HG03342 (cell line): ENCODE data around the gene DOCK8.

Experiments used
- ATAC-seq: cut with Tn5 transposase; IDR thresholded peaks from one replicate; pipeline ENCODE4 v1.9.1; 2021; ENCODE audit warnings: mild to moderate bottlenecking, moderate library complexity; ENCODE audit not compliant: unreplicated experiment

Gene DOCK8

DNA sequence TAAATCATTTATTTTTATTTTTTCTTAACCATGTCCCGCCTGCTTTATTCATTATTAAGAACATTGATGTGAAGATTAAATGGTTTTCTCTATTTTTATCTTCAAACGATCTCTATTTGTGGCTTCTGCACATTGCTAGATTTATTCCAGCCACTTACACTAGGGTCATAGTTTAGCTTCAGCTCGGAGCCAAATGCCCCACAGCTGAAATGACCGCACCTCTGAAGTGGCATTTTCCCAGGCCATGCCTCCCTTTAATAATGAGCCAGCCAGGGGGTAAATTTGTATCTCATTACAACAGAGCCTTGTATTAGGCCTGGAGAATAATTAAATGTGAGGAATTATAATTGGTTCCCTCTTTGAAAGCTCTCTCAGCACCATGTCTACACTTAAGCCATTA, 89.4 kb downstream of the DOCK8 start:
- ATAC-seq = no peak

DNA sequence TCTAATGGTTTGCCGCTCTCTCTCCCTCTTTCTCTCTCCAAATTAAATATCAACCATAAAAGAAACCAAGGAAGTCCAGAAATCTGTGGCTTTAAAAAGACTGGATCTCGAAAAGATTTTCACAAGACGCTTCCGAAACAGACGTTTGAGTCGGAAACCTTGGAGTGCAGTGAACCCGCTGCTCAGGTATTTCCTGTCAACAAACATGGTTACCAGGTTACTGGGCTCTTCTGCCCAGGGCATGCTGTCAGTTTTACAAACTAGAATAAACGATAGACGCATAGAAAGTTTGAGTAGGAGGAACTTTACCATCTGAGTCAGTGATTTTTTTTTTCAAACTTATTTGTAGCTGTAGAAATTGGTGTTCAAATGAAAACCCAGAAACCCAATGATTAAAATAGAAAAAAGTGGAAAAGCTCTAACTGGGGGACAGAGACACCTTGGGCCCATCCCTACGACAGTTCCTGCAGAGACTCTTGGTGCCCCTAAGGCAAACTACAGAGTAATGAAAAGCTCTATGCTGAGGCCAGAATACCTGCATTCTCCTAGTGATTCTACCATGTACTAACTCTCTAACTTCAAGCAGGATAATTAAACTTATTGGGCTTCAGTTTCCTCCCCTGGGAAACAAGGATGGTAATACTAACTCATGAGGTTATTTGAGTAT, 90.0 kb downstream of the DOCK8 start:
- no peak for ATAC-seq

GRCh38 chr9:306907-307306, 92.2 kb downstream of the DOCK8 start:
- ATAC-seq = no peak

- ATAC-seq = no peak
Measured at GRCh38 chr9:311841-312240, 97.2 kb downstream of the DOCK8 start.

DNA sequence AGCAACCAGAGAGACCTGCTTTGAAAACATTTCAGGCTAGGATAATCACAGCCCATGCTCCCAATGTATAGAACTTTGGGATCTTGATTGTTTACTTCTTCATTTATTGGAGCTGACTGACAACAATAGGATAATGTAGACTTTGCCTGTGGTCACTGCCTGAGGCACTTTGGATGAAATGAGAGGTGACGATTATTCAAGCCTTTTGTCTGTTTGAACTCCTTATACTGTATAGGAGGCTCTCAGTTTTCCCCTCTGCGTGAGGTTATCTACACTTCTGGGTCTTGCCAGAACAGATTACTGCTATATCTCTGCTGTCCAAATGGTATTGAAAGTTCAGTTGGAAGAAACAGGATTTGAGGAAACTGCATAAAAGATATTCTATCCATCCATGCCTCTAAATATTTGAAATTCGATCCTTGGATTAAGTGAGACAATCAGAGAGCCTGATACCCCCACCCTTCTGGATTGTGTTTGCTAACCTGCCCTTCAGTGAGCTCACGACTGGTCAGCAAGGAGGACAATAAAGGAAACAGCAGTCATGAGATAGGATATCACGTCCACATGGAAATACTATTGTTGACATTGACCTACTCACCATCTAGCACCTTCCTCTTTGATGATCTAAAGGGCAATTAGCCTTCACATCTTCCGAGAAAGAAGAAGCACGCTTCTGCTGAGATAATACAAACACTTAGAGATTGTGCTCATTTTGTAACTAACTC, 98.1 kb downstream of the DOCK8 start:
- ATAC-seq = no peak

- ATAC-seq = no peak
Measured at GRCh38 chr9:316382-316965, 101.8 kb downstream of the DOCK8 start.

- no peak for ATAC-seq
Measured at GRCh38 chr9:318646-319045, 104.0 kb downstream of the DOCK8 start.

GRCh38 chr9:324971-325370, 110.3 kb downstream of the DOCK8 start:
- ATAC-seq = no peak

DNA sequence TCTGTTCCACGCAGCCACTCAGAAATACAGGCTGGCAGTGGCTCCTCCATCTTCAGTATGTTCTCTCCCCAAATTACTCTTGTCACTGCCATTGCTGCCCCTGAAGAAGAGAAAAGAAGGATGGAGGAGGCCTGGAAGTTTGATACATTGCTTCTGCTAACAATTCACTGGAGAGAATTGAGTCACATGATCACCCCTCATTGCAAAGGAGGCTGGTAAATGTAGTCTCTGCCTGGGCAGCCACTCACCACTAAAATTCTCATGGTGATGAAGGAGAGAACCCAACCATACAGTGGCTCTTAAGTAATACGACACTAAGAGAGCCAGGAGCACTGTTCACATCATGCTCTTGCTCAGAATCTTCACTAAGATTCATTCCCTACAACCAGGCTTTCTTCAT, 112.0 kb downstream of the DOCK8 start:
- no peak for ATAC-seq

DNA sequence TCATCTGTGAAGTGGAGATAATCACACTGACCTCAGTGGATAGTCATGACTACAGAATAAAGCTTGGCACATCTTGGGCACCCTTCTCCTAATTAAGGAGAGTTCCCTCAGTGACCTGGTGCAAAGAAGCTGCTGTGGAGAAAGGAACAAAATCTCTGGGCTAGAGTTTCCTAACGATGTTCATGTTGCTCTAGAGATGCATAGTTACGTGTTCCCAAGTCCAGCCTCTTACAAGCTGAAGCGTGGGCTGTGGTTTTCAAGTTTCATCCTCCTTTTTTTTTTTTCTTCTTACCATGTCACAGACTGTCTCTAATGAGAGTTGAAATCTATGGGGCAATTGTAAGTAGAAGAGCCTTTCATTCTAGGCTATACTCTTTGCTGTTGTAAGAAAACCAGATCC, 113.8 kb downstream of the DOCK8 start:
- ATAC-seq = no peak

DNA sequence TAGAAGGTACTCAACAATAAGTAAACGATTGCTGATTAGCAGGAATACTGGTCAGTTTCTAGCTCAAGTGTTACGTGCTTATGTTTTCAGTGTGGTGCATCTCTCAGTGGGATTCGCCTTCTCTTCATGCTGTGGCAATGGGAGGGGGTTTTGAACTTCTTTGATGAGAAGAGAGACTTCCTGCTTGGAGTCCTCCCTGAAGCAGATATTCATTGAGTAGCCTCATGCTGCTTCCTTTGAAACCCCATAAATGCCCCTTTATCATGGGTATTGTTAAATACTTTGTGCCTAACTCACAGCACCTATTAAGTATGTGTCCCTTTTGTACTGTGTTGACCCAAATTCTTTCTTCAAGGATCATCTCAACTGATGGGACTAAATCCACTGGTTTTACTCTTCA, 116.5 kb downstream of the DOCK8 start:
- no peak for ATAC-seq

DNA sequence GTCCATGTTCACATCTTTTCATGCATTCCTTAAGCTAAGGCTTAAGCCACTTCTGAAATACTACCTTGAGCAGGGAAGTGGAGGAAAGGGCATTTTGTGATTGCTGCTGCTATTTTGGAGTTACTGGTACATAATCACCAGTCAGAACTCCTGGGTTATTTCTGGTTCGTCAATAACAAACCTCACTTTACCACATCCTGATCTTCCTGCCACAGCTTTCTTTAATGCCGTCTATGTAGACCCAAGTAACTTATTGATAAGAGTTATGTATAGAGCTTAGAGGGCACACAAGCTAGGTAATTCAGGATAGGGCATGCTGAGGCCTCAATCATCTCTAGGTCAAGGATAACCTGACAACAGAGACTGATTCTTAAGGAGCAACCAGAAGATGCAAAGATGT, 120.7 kb downstream of the DOCK8 start:
- ATAC-seq = no peak

DNA sequence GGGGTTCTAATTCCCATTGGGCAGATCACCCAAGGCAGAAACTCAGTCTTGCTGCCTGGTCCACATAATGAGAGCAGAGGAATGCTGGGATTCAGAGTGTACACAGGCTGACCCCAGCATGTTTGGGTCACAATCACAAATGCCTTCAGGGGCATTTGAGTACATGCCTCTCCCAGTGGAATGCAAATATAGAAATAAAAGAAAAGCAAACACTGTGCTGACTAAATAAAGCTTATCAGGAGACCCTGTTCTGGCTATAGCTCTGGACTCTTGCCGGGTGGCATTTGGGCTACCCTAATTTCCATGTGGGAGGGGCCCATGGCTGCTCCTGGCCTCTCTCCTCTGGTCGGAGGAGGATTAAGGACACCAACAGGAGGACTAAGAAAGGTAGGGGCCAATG, 121.4 kb downstream of the DOCK8 start:
- ATAC-seq = no peak

DNA sequence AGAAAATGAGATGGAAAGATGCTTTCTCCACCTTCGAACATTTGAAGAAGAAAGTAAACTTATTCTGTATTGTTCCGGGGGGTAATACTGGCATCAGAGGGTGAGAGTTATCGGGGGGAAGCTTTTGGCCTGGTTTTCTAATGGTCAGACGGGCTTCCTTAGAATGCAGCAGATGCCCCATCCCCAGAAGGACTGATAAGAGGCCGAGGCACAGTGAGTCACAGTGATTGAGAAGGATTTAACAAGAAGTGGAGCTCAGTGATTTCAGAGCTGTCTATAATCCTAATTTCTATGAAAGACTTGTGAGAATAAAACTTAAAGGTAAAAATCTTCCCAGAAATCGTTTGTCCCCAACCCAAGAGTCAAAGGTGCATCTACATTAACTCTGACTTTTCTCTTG, 123.9 kb downstream of the DOCK8 start:
- ATAC-seq = no peak

DNA sequence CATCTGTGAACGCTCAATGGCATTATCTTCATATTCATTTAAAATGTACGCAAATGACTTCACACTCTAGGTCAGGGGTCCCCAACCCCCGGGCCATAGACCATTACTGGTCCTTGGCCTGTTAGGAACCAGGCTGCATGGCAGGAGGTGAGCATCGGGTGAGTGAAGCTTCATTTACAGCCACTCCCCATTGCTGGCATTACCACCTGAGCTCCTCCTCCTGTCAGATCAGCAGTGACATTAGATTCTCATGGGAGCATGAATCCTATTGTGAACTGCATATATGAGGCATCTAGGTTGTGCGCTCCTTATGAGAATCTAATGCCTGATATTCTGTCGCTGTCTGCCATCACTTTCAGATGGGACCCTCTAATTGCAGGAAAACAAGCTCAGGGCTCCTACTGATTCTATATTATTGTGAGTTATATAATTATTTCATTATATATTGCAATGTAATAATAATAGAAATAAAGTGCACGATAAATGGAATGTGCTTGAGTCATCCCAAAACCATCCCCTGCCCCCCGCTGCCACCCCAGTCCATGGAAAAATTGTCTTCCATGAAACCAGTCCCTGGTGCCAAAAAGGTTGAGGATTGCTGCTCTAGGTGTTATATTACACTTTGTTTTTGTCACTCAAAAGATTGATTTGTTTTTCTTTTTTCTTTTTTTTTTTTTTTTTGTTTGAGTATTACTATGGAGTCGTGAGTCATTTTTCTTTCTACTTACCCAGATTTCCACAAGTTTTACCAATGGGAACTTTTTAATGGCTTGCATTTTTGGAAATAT, 127.2 kb downstream of the DOCK8 start:
- no peak for ATAC-seq

GRCh38 chr9:343773-344172, 129.1 kb downstream of the DOCK8 start:
- ATAC-seq = no peak

- no peak for ATAC-seq
Measured at GRCh38 chr9:346111-346571, 131.5 kb downstream of the DOCK8 start.

DNA sequence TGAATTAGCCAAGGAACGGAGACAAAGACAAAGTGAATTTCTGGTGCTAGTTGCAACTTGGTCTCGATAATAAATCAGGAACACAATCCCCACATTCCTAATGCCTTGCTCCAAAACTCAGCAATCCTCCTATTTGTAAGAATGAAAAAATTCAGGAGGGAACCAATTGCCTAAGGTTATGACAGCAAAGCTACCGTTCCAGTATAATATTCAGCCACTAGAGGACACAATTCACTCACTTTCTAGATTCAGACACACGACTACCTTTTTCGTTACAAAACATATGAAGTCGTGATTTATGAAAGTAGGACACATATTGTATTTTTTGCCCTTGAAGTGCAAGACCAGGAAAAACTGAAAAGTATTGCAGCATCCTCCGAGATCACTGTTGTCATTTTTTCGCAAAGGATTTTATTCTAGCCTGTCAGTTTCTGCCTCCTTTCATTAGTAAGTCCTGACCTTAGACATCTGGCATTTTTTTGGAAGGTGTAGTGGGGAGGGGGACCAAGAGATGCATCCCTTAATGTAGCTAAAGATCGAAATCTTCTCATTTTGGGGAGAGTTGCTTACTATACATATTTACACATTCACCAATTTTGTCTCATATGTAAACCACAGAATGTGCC, 133.1 kb downstream of the DOCK8 start:
- no peak for ATAC-seq

DNA sequence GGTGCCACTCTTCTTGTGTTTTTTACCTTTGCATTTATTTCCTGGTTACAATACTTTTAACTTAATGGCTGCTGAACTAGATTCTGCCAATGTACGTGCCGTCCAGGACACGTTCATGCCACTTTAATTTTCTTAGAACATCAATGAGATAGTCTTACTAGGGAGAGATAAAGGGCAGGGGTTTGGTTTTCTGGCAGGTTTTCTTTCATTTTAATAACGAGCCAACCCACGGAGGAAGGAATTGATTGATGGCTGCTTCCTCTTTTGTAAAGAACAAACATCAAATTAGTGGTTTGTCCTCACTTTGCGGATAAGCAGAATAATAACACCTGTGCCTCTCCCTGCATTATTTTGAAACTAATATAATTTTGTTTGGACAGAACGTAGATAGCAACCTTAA, 135.7 kb downstream of the DOCK8 start:
- no peak for ATAC-seq

GRCh38 chr9:351916-352315, 137.3 kb downstream of the DOCK8 start:
- no peak for ATAC-seq

DNA sequence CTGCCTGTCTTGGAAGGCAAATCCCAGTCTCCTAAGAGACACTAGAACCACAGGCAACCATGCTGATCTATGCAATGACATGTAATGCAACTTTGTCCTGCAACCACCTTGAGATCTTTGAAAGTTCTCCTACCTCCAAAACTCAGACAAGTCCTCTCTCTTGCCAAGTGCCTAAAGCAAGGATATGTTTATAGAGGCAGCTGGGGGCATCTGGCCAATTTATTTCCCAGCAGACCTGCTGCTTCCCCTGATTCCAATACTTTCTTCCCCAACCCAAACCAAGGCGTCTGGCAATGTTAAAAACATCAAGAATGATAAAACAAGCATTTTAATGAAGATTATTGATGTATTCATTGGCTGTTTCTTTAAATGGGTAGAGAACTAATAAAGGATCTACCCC, 138.4 kb downstream of the DOCK8 start:
- no peak for ATAC-seq
